ENCODE results near the gene LRRTM1. TPM values are rescaled to one million over a fixed set of nuclear protein-coding genes. Genes with fewer than 3 reads are reported as not detected.

The LRRTM1 gene
- total and polyA plus RNA-seq, 2 of the 4 experiments (the other 2 are of a cell fraction), result not detected

DNA sequence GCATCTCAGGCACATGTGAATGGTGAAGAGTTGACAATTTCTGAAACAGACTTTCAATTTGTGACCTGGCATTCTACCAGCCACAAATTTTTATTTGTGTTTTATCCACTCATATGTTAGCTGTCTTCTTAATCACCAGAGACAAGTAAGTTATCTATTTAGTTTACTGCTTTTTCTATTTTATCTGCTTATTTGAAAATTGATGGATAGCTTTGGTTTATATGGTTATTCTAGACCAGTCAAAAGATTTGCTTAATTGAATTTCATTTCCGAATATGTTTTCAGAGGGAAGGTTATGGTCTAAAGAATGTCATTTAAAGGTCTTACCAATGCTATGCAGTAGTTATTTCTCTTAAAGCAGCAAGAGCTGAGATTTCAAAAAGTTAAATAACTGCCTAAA, 43.5 kb upstream of the LRRTM1 start:
- CTCF ChIA-PET, result no interaction called here
- no peak for TF ChIP-seq RCOR1 (IDR thresholded peaks at IDR 0.05; ENCODE audit: insufficient replicate concordance, low read length)
- no peak for TF ChIP-seq USF2 (IDR thresholded peaks at IDR 0.05; ENCODE audit: low read depth, low read length)
- TF ChIP-seq RAD21 (IDR thresholded peaks at IDR 0.05; ENCODE audit: low read length), result no peak
- TF ChIP-seq MAFK (IDR thresholded peaks at IDR 0.05; ENCODE audit: low read depth, low read length), result no peak
- TF ChIP-seq FOS (IDR thresholded peaks at IDR 0.05; ENCODE audit: low read depth, low read length), result no peak
- no peak for TF ChIP-seq MAZ (IDR thresholded peaks at IDR 0.05; ENCODE audit: borderline replicate concordance, low read depth, low read length)
- no peak for TF ChIP-seq CHD1 (IDR thresholded peaks at IDR 0.05; ENCODE audit: low read depth, low read length)
- TF ChIP-seq CTCF (conservative IDR thresholded peaks at IDR 0.05; ENCODE audit: low read depth, low read length), result no peak
- no peak for TF ChIP-seq MXI1 (IDR thresholded peaks at IDR 0.05; ENCODE audit: borderline replicate concordance, low read depth, low read length)
- TF ChIP-seq BHLHE40 (IDR thresholded peaks at IDR 0.05; ENCODE audit: low read depth, low read length), result no peak
- TF ChIP-seq NFE2L2 (IDR thresholded peaks at IDR 0.05; ENCODE audit: low read depth, low read length), result no peak
- no peak for TF ChIP-seq POLR2A (IDR thresholded peaks at IDR 0.05; ENCODE audit: low read depth, low read length)
- TF ChIP-seq SMC3 (IDR thresholded peaks at IDR 0.05; ENCODE audit: low read depth, low read length), result no peak
- TF ChIP-seq, protein P1, sequence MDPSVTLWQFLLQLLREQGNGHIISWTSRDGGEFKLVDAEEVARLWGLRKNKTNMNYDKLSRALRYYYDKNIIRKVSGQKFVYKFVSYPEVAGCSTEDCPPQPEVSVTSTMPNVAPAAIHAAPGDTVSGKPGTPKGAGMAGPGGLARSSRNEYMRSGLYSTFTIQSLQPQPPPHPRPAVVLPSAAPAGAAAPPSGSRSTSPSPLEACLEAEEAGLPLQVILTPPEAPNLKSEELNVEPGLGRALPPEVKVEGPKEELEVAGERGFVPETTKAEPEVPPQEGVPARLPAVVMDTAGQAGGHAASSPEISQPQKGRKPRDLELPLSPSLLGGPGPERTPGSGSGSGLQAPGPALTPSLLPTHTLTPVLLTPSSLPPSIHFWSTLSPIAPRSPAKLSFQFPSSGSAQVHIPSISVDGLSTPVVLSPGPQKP (IDR thresholded peaks at IDR 0.05; ENCODE audit: borderline replicate concordance, low read depth, low read length), result no peak
- no peak for TF ChIP-seq RFX5 (IDR thresholded peaks at IDR 0.05; ENCODE audit: low read depth, low read length)
- no peak for TF ChIP-seq CEBPB (IDR thresholded peaks at IDR 0.05; ENCODE audit: low read depth, low read length)
- dilution Hi-C loops (cut with HindIII; ENCODE audit: low sequenced_read_pairs, unreplicated experiment), result no loop called here
- H3K9ac ChIP-seq (ENCODE audit: low read depth, low read length), result no peak overlapping the region
- H3K27me3 ChIP-seq (ENCODE audit: control insufficient read depth, insufficient read depth, low read length), result no peaks in the 10 kb centered on the region
- H3K4me3 ChIP-seq (ENCODE audit: insufficient read depth, low read depth, low read length), result no peak overlapping the region
- H3K9me1 ChIP-seq (ENCODE audit: insufficient read depth, low read length), result no peaks in the 10 kb centered on the region
- H3K4me1 ChIP-seq (ENCODE audit: control insufficient read depth, insufficient read depth, low read length), result no peaks in the 10 kb centered on the region
- no peak overlapping the region for H3K18ac ChIP-seq (ENCODE audit: low read depth, low read length)
- no peak overlapping the region for H3K4ac ChIP-seq (ENCODE audit: low read depth, low read length)
- H4K20me1 ChIP-seq (ENCODE audit: insufficient read depth, low read length), result no peaks in the 10 kb centered on the region
- H4K91ac ChIP-seq (ENCODE audit: insufficient read depth, low read depth, low read length), result no peak overlapping the region
- no peaks in the 10 kb centered on the region for H3K36me3 ChIP-seq (ENCODE audit: control insufficient read depth, insufficient read depth, low read length)
- no peak overlapping the region for H4K5ac ChIP-seq (ENCODE audit: low read depth, low read length)
- no peak overlapping the region for H2BK120ac ChIP-seq (ENCODE audit: low read depth, low read length)
- no peak overlapping the region for H3K4me2 ChIP-seq (ENCODE audit: low read depth, low read length)
- H2AK9ac ChIP-seq (replicated peaks; ENCODE audit: low read depth, low read length, poor library complexity), result no peak overlapping the region
- in situ Hi-C loops (cut with MboI; ENCODE audit: low sequenced_read_pairs), result no loop called here
- no peak overlapping the region for H2BK20ac ChIP-seq (ENCODE audit: low read depth, low read length)
- ATAC-seq (ENCODE audit: low read depth) (no peak), DNase-seq (no peak)
- H2AK5ac ChIP-seq (ENCODE audit: low read depth, low read length), result no peak overlapping the region
- no peak overlapping the region for H3K56ac ChIP-seq (ENCODE audit: extremely low read depth, insufficient read depth, low read length)
- intact Hi-C loops (cut with micrococcal nuclease), result no loop called here
- POLR2A ChIA-PET (ENCODE audit: unreplicated experiment), result no interaction called here
- no peaks in the 10 kb centered on the region for H3K9me3 ChIP-seq (ENCODE audit: control insufficient read depth, insufficient read depth, low read length)
- H2BK5ac ChIP-seq (ENCODE audit: low read depth, low read length, poor library complexity, severe bottlenecking), result no peak overlapping the region
- no peak overlapping the region for H3K14ac ChIP-seq (replicated peaks; ENCODE audit: low read depth, low read length)
- H4K8ac ChIP-seq (ENCODE audit: low read depth in 2 of 2, low read length in 2 of 2), result no peak overlapping the region
- H3K27ac ChIP-seq (ENCODE audit: insufficient read depth, low read length), result no peak overlapping the region
- H2BK15ac ChIP-seq (ENCODE audit: low read depth, low read length), result no peak overlapping the region
- no peak overlapping the region for H3K23ac ChIP-seq (ENCODE audit: low read depth, low read length)
- WGBS, 2 experiments (ENCODE audit: extremely low coverage in 2 of 2, insufficient read length in 1 of 2), result no CpG with 5 or more reads among the region's 1 CpG
- no peak overlapping the region for H2AFZ ChIP-seq (replicated peaks; ENCODE audit: low read length, poor library complexity)
- H3K79me1 ChIP-seq (ENCODE audit: low read depth in 1 of 2, low read length in 2 of 2), result no peaks in the 10 kb centered on the region
- BruUV-seq (replicated peaks), result no TSS peak

All from IMR-90 (cell line).